Esophagus muscularis mucosa (tissue), 3 donors: ENCODE results near the gene RCC1.

ENCODE experiments used
- CTCF ChIP-seq, 3 experiments: fragments of 200-600 bp in 2 of 3; fragments of 450-650 bp in 1 of 3; sonication (generic) in 2 of 3; IDR thresholded peaks; one replicate each; pipeline ENCODE4 v1.5.1; 2017 to 2019; ENCODE audit warnings: antibody characterized with exemption in 3 of 3, mild to moderate bottlenecking in 2 of 3, moderate library complexity in 1 of 3
- POLR2A ChIP-seq: fragments of 450-650 bp; IDR thresholded peaks from one replicate; pipeline ENCODE4 v1.6.1; 2017; ENCODE audit warnings: antibody characterized with exemption, moderate library complexity, mild to moderate bottlenecking, low read depth

GRCh38 chr1:28577738-28578536 lies 72.1 kb downstream of the RCC1 start:
- TF ChIP-seq CTCF (IDR thresholded peaks at IDR 0.05) (no peak), POLR2A (no peak)
